HG03469 (cell line): ENCODE results near the gene ARHGEF19.
"Not testable (repeated sequence)": the region's sequence is repeated elsewhere in the genome, so short reads cannot be mapped to it uniquely, and the experiment has no call there.

Experiments used
- ATAC-seq: cut with Tn5 transposase; IDR thresholded peaks from one replicate; pipeline ENCODE4 v1.9.1; 2021; ENCODE audit warnings: mild to moderate bottlenecking, moderate library complexity, moderate number of reproducible peaks; ENCODE audit not compliant: unreplicated experiment

Gene ARHGEF19

DNA sequence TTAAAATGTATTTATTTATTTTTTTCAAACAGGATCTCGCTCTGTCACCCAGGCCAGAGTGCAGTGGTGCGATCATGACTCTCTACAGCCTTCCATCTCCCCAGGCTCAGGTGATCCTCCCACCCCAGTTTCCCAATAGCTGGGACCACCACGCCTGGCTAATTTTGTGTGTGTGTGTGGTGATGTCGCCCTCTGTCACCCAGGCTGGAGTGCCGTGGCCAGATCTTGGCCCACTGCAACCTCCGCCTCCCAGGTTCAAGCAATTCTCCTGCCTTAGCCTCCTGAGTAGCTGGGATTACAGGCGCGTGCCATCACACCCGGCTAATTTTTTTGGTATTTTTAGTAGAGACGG is 44.3 kb downstream of the ARHGEF19 start:
- not testable (repeated sequence) for ATAC-seq

DNA sequence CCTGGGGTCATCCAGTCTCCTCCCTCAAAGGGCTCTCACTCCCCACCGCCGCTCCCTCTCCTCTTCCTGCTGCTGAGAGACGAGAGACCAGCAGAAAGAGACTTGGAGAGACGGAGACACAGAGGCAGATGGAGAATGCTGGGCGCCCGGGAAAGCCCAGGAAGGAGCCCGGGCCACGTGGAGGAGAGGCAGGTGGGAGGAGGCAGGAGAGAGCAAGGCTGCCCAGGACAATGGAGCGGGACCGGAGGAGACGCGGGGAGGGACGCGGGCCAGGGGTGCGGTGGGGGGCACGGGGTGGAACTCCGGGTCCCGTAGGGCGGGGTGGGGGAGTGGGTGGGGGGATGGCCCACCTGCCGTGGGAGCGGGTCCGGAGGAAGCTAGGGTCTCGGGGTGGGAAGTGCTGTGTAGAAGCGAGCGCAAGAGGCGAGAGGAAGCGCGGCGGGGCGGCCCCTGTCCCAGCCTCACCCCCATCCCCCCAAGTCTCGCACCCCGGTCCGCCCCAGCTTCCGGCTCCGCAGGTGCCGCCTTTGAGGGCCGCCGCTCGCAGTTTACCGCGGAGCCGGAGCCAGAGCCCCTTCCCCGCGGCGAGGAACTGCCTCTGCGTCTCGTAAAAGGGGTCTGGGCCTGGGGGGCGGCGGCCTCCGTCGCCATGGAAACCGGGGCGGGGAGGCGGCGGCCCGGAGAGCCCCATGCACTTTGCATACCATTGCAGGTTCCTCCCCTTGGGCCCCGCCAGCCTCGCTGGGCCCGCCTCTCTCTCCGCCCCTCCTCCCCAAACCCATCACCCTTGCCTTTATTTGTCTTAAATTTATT is 44.9 kb downstream of the ARHGEF19 start:
- no peak for ATAC-seq

DNA sequence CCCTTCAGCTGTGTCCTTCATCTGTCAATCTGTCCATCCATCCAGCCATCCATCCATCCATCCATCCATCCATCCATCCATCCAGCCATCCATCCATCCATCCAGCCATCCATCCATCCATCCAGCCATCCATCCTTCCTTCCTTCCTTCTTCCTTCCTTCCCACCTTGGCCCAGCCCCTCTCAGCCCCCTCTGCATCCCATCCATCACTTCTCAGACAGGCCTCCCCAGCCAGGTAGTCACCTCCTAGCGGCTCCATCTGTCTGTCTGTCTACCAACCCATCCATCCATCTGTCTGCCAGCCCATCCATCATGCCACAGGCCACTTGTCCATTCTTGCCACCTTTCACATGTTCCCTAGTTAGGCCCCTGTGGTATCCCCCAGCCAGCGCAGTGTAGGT is 46.3 kb downstream of the ARHGEF19 start:
- ATAC-seq, result no peak

DNA sequence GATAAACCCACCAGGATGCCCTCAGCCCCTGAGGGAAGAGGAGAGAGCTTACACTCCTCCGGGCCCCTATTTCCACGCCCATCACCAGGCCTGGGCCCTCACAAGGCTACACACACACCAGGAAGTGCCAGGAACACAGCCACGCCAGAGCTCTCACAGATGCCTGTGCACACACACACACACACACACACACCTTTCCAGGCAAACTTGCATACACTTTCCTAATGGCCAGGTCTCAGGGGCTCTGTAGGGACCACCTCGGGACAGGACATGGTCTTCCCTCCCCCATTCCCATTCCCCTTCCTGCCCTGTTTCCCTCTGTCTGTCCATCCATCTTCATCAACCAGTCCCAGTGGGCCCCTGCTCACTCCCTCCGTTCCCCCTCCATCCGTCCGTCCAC is 46.9 kb downstream of the ARHGEF19 start:
- ATAC-seq, result no peak

DNA sequence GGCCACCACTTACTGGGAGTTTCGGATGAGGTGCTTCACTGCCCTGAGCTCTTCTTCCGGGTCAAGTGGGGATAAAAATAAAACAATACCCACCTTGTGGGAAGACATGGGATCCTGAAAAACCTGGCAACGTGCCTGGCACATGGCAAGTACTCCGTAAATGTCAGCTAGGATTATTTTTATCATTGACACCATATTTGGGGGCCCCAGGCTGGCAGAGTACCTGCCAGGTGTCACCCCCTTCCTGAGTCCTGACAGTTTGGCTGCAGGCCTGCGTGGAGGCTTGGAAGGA is 47.4 kb downstream of the ARHGEF19 start:
- no peak for ATAC-seq

DNA sequence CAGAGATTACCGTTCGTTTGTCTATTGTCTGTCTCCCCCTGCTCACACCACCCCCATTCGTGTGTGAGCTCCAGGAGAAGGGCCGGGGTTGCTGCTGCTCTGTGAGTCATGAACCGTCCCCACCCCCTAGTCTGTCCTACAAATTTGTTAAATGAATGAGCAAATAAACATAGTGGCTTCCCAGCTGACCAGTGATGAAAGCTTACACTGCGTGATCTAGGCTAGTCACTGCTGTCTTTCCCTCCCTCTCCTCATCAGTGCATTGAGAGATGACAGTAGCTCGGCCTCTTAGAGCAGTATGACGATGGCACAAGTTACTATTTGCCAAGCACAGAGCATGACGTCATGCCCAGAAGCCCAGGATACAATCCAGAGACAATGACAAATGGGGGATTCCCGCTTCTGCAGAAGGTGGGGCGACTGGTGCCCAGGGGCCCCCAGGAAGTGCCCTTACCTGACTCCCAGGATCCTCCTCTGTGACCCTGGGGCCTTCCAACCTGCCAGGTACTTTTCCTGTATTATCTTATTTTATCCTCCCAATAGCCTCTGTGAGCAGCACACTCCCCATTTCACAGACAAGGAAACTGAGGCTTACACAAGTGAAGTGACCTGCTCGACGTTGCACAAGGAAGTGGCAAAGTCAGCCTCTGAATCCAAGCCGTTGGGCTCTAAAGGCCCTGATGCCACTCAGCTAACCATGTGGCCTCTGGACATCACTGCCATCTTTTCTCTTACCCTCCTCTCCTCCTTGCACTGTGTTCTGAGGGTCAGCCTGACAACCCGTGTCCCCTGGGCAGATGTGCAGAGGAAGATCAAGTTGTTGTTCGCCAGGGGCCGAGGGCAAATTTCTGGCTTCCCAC is 48.0 kb downstream of the ARHGEF19 start:
- no peak for ATAC-seq

DNA sequence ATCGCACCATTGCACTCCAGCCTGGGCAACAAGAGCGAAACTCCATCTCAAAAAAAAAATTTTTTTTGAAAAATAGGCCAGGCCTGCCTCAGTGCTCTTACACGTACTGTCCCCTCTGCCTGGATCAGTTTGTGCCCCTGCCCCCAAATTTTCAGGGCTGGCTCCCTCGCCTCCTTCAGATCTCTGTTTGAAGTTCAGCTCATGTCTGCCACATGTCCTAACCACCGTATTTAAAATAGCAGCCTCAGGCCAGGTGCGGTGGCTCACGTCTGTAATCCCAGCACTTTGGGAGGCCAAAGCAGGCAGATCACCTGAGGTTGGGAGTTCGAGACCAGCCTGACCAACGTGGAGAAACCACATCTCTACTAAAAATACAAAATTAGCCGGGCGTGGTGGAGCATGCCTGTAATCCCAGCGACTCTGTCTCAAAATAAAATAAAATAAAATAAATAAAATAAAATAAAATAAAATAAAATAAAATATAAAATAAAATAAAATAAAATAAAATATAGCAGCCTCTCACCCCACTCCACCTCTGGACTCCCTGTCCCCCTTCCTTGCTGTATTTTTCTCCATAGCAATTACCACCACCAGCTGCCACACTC is 48.7 kb downstream of the ARHGEF19 start:
- ATAC-seq, result not testable (repeated sequence)

DNA sequence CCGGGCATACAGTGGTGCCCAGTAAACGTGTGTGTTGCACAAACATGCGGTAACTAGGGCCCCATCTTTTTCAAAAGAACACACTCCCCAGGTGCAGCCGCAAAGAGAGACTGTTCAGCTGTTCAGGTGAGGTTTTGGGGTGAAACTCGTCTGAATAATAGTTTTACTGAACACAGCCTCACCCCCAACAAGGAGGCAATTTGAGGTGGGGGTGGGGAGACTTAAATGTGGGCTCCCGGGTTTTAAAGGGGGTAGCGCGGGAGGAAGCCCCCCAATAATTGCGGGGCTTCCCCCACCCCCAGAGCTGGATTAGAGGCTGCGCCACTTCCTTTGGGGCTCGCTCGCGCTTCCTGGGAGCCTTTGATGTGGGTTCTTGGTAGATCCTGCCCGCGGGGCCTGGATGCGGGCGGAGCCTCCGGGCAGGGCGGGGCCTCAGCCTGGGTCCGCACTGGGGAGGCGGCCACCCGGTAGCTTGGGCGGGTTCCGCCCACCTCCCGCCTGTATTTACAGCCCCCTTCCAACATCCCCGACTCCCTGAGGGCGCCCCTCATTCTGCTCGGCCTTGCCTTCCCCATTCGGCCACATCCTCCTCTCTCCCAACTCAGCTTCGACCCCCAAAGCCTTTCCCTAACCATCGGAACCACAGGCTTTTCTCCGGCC is 50.2 kb downstream of the ARHGEF19 start:
- no peak for ATAC-seq

DNA sequence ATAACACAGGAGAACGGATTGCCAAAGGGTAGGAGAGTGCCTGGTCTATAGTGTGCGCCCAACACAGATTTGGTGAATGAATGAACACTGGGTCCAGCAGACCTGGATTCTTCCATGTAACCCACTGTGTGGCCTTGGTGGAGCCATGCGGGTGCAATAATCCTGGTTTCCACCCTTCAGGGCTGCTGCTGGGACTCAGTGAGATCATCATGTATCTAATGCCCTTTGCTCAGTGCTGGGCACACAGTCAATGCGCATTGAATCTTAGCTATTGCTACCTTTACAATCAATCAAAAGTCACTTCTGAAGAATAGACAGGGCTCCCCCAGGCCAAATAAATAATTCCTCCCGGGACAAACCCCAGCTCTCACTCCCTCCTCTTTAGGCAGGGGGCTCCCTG is 50.7 kb downstream of the ARHGEF19 start:
- no peak for ATAC-seq

DNA sequence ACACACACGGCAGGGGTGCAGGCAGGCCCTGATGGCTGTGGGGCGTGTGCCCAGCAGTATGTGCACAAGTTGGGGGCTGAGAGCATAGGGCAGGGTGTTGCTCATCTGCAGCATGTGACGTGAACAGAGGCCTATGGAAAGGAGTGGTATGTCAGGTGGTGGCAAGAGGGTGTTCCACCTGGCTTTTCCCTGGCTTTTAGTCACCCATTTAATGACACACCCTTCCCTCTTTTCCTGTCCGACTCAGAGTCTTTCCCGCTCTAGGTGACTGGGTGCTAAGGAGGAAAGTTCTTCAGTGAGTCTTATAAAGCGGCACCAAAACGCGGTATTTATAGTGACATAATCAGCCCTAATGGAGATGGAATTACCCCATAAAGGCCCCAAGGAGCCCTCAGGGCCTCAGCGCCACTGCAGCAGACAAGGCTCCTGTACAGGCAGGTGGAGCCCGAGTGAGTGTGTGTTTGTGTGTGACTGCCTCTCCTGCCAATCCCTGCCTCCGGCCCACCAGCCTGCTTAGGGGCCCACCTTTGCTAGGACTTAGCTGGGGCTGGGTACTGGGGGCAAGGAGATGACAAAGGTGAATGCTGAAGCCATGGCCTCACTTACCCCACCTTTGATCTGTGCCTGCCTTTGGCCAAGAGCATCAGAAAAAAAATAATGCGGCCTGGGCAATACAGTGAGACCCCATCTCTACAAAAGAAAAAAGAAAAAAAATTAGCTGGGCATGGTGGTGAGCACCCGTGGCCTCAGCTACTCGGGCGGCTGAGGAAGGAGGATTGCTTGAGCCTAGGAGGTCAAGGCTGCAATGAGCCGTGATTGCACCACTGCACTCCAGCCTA is 53.2 kb downstream of the ARHGEF19 start:
- no peak for ATAC-seq

DNA sequence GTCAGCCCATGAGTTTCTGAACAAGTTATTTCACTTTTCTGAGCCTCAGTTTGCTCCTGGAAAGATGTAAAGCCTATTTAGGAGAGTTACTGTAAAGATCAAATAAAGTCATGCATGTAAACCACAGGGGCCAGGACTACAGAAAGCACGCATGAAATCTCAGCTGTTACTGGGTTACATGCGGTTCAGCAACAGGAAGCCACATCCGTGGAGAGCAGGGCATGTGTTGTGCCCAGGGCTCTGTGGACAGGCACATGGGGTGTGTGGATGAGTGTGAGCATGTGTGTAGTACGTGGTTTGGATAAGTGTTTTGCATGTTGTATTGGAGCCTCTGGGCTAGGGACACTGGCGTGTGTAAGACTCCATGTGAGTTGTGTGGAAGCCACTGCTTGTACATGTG is 54.4 kb downstream of the ARHGEF19 start:
- no peak for ATAC-seq

DNA sequence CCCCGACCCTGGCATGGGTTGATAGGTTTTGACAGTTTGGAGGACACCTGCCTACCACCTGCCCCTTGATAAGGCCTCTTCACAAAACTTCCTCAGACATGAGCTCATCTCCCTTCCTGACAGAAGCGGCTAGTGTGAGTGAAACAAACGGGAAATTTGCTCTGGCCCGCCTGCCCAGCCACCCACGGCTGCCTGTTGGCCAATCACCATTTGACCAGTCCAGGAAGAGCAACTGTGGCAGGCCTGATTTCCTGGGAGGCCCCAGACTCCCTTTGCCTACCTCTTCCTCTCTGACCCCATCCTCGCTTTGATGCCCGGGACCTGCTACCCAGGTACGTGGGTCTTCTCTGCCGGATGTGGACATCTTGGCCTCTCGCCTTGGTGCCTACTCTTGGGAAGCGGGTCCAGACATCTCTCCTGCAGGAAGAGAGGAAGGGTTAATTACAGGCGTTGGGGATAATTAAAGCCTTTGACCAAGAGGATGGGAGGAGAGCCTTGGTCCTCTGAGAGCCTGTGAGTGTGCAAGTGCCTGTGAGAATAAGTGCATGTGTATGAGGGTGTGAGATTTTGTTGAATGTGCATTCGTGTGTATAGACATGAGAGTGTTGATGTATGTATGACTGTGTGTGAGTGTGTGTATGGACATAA is 55.5 kb downstream of the ARHGEF19 start:
- ATAC-seq, result no peak

DNA sequence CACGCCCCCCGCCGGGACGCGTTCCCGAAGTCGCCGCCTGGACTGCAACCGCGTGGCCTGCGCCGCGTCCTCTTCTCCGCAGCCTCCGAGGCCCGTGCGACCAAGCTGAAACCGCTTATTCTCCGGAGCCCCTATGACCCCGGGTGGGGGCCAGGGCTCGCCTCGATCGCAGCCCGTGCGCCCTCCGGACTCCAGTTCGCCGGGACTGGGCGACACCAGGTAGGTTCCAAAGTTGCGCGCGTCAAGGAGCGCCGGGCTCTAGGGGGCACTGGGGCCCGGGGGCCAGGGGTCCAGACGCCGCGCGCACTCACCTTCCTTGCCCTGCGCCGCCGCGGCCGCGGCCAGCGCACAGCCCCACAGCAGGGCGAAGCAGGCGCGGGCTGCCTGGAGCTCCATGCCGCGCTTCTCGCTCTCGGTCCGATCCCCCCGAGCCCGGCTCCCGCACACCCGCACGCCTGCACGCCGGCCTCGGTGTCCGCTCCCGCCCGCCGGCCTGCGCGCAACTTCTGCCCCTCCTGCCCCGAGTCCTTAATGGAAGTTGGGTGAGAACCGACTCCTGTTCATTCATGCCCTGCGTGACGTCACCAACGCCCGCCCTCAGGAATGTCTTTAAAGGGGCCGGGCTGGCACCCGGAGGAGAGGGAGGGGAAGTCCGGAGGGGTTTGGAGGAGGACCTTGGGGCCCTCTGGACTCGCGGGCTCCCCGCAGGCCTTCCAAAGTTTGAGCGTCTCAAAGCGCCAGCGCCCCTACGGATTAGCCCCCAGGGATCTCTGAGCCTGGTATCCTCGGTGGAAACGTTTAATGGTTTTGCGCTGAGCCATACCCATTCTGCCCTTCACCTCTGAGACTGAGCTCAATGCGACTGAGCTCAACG is 56.7 kb downstream of the ARHGEF19 start, which contains the start of gene EPHA2:
Gene EPHA2, minus strand, starts transcription at position 533 of the 874 bp plus-strand sequence. Its CDS starts 137 bp downstream, at position 396.
- no peak for ATAC-seq

DNA sequence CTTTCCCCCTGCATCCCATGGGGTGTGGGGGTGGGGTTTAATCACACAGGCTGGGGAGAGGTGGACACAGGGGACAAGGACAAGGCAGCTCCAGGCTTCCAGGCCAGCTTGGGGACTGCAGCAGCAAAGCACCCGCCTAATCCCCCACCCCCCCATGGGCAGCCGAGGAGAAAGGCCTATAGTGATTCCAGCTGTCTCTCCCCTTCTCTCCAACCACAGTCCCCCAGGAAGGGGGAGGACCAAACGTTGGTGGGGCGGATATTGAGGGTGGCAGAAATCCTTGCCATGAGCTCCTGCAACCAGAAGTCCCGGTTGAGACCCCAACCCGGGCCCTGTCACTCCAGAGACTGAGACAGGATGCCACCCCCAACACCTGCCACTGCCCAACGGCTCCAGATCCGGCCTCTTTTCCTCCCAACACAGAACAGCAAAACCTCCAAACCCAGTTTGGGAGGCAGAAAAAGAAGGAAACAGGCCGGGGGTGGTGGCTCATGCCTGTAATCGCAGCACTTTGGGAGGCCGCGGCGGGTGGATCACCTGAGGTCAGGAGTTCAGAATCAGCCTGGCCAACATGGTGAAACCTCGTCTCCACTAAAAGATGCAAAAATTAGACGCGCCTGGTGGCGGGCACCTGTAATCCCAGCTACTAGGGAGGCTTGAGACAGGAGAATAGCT is 58.3 kb downstream of the ARHGEF19 start:
- no peak for ATAC-seq

DNA sequence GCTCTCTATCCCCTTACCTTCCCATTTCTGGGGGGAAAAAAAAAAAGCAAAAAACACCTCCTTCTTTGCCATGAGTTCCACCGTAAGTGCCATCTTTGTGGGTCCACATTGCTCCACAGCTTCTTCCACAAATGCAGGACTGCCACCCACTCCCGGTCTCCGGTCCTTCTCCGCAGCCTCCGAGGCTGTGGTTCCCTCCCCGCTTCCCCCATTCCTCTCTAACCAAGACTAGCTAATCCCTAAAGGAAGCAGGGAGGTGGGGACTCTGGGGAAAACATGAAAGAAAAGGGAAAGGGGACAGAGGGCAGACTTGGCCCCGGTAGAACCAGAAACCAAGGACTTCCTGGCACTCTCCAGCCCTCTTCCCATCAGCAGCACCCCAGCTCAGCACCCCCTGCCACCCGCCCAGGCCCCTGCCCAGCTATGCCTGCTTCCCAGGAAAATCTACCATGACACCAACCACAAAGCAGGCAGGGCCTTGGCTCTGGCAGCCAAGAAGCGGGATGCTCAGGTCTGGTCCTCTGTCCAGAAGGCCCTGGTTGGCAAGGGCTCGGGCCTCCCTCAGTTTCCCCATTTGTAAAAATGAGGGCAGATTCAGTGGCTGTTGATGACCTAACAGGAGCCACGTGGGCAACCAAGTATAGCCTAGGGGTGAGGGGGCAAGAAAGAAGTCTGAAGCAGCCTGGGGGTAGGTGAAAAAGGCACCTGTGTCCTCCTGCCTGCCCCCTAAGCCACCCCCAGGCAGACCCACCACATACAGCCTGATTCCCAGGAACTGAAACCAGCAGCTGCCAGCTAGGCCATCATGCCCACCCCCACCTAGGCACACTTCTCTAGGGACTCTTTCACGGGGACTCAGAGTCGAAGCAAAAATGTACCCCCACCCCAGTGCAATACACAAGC is 59.1 kb downstream of the ARHGEF19 start:
- ATAC-seq, result no peak

DNA sequence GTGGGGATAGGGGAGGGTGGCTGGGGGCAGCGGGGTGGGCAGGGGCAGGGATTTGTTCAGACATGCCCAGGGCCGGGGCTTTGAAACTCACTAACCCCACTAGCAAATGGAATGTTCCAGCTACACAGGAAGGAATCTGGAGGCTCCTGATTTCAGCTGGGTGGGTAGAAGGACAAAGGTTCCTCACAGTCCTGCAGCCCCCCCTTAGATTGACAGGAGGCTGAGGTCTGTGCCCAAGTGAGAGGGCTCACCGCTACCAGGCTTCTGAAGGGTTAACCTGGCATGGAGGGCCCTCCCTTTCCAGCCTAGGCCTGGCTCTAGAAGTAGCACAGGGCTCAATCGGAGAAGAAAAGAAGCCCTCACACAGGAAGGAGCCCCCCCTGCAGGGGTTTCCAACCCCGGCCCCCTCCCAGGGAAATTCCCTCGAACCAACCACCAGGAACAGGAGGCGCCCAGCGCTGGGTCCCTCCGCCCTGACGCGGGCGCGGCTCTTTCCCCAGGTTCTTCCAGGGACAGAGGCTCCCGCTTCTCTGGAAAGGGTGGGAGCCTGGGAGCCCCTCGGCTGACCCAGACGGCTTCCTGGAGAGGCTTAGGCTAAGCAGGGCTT is 59.9 kb downstream of the ARHGEF19 start:
- no peak for ATAC-seq

DNA sequence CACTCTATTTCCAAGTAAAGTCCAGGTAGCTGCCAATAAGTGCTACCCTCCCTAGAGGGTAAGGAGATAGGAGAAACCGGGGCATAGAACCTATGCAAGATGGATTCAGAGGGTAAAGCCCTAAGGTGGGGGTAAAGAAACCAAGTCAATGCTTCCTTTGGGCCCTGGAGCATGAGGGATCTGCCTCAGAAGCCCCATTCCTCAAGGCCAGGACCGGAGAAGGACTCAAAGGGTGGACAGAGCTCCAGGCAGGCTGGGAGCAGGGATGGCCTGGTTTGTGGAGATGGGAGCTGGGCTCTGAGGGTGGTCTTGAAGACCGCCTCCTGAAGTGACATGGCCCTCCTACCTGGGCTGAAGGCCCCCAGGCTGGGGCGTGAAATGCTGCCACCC is 60.5 kb downstream of the ARHGEF19 start:
- ATAC-seq, result no peak
